HEK293 (cell line): Measurements from ENCODE around the gene GOLT1B.

Experiments used
- CTCF ChIA-PET: fragments of 350-600 bp; formaldehyde crosslinking; extraction: SDS; loops from one replicate; lab custom pipeline; 2021; ENCODE audit warnings: antibody characterized with exemption; lab: Yijun Ruan, JAX
- POLR2A ChIA-PET: fragments of 300-600 bp; formaldehyde crosslinking; extraction: SDS; loops from one replicate; lab custom pipeline; 2020; ENCODE audit warnings: antibody characterized with exemption, inconsistent platforms; lab: Yijun Ruan, JAX
- H3K27ac ChIP-seq: fragments of 200-500 bp; sonication (Bioruptor generic); 2 replicates; pipeline ENCODE4 v1.5.1; 2014; ENCODE audit warnings: low read depth, low read length, control low read depth, inconsistent platforms; ENCODE audit errors: extremely low read depth
- H3K36me3 ChIP-seq, 2 experiments: fragments of 200-500 bp in 1 of 2; sonication (Bioruptor generic) in 1 of 2; 1 replicate in 1 of 2; 2 replicates in 1 of 2; pipeline ENCODE4 v1.5.1; 2014 to 2017; ENCODE audit warnings: inconsistent platforms in 2 of 2, low read length in 2 of 2; ENCODE audit not compliant: control insufficient read depth in 2 of 2, insufficient read depth in 1 of 2
- H3K4me1 ChIP-seq: fragments of 200-500 bp; sonication (Bioruptor generic); 2 replicates; pipeline ENCODE4 v1.5.1; 2014; ENCODE audit warnings: mild to moderate bottlenecking, low read length, inconsistent platforms; ENCODE audit not compliant: control insufficient read depth, insufficient read depth
- H3K4me3 ChIP-seq: 2 replicates; pipeline ENCODE4 v1.5.1; 2011; ENCODE audit warnings: low read depth, mild to moderate bottlenecking, control low read depth, low read length, moderate library complexity
- H3K9me3 ChIP-seq: fragments of 200-500 bp; sonication (Bioruptor generic); 2 replicates; pipeline ENCODE4 v1.5.1; 2014; ENCODE audit warnings: low read depth, low read length, inconsistent platforms; ENCODE audit not compliant: control insufficient read depth, insufficient read depth
- BCL11A ChIP-seq: fragments of 450-650 bp; formaldehyde crosslinking; IDR thresholded peaks from 2 replicates; pipeline ENCODE4 v1.5.1; 2016; ENCODE audit warnings: low read depth, missing biosample characterization, missing genetic modification characterization
- TRIM28 ChIP-seq: IDR thresholded peaks from 2 replicates; pipeline ENCODE4 v1.6.1; 2011; ENCODE audit warnings: low read length, control low read depth, borderline replicate concordance
- ZBTB17 ChIP-seq: fragments of 450-650 bp; formaldehyde crosslinking; IDR thresholded peaks from 2 replicates; pipeline ENCODE4 v1.5.1; 2016; ENCODE audit warnings: missing biosample characterization, missing genetic modification characterization
- ZFP69B ChIP-seq: fragments of 450-650 bp; formaldehyde crosslinking; IDR thresholded peaks from 2 replicates; pipeline ENCODE4 v1.5.1; 2016; ENCODE audit warnings: missing biosample characterization, missing genetic modification characterization
- ZNF132 ChIP-seq: fragments of 450-650 bp; formaldehyde crosslinking; IDR thresholded peaks from 2 replicates; pipeline ENCODE4 v1.5.1; 2017; ENCODE audit warnings: missing biosample characterization, missing genetic modification characterization, borderline replicate concordance
- ZNF138 ChIP-seq: fragments of 450-650 bp; formaldehyde crosslinking; IDR thresholded peaks from 2 replicates; pipeline ENCODE4 v1.5.1; 2016; ENCODE audit warnings: missing biosample characterization, missing genetic modification characterization, borderline replicate concordance
- ZNF223 ChIP-seq: fragments of 450-650 bp; formaldehyde crosslinking; IDR thresholded peaks from 2 replicates; pipeline ENCODE4 v1.5.1; 2016; ENCODE audit warnings: missing biosample characterization, missing genetic modification characterization
- ZNF37A ChIP-seq: fragments of 450-650 bp; IDR thresholded peaks from 2 replicates; pipeline ENCODE4 v1.5.1; 2018; ENCODE audit warnings: missing biosample characterization, missing genetic modification characterization
- ZNF426 ChIP-seq: fragments of 450-650 bp; formaldehyde crosslinking; IDR thresholded peaks from 2 replicates; pipeline ENCODE4 v1.5.1; 2017; ENCODE audit warnings: missing biosample characterization, missing genetic modification characterization, mild to moderate bottlenecking, inconsistent platforms, moderate library complexity
- ZNF530 ChIP-seq: fragments of 450-650 bp; formaldehyde crosslinking; IDR thresholded peaks from 2 replicates; pipeline ENCODE4 v1.5.1; 2016; ENCODE audit warnings: low read depth, missing biosample characterization, missing genetic modification characterization
- ZNF596 ChIP-seq: fragments of 450-650 bp; IDR thresholded peaks from 2 replicates; pipeline ENCODE4 v1.5.0; 2018; ENCODE audit warnings: missing biosample characterization, mild to moderate bottlenecking, missing genetic modification characterization, moderate library complexity
- ZNF600 ChIP-seq: fragments of 450-650 bp; formaldehyde crosslinking; IDR thresholded peaks from 2 replicates; pipeline ENCODE4 v1.5.1; 2016; ENCODE audit warnings: missing biosample characterization, missing genetic modification characterization
- ZNF768 ChIP-seq: fragments of 450-650 bp; formaldehyde crosslinking; IDR thresholded peaks from 2 replicates; pipeline ENCODE4 v1.5.1; 2018; ENCODE audit warnings: missing biosample characterization, mild to moderate bottlenecking, missing genetic modification characterization
- ZSCAN16 ChIP-seq: fragments of 450-650 bp; formaldehyde crosslinking; IDR thresholded peaks from 2 replicates; pipeline ENCODE4 v1.5.1; 2016; ENCODE audit warnings: missing biosample characterization, missing genetic modification characterization
- ZXDB ChIP-seq: fragments of 450-650 bp; formaldehyde crosslinking; IDR thresholded peaks from 2 replicates; pipeline ENCODE4 v1.5.1; 2016; ENCODE audit warnings: missing biosample characterization, missing genetic modification characterization
- TF ChIP-seq, protein P1 (sequence below): fragments of 450-650 bp; formaldehyde crosslinking; IDR thresholded peaks from 2 replicates; pipeline ENCODE4 v1.5.1; 2016; ENCODE audit warnings: missing biosample characterization, missing genetic modification characterization
- TF ChIP-seq, protein P2 (sequence below): fragments of 450-650 bp; formaldehyde crosslinking; IDR thresholded peaks from 2 replicates; pipeline ENCODE4 v1.5.1; 2016; ENCODE audit warnings: missing biosample characterization, missing genetic modification characterization
- TF ChIP-seq, protein P3 (sequence below): IDR thresholded peaks from 2 replicates; pipeline ENCODE4 v1.6.1; 2011; ENCODE audit warnings: mild to moderate bottlenecking, low read depth, low read length, borderline replicate concordance
- TF ChIP-seq, protein P4 (sequence below): fragments of 450-650 bp; formaldehyde crosslinking; IDR thresholded peaks from 2 replicates; pipeline ENCODE4 v1.5.1; 2016; ENCODE audit warnings: missing biosample characterization, missing genetic modification characterization
- TF ChIP-seq, protein P5 (sequence below): fragments of 450-650 bp; formaldehyde crosslinking; IDR thresholded peaks from 2 replicates; pipeline ENCODE4 v1.5.1; 2016; ENCODE audit warnings: missing biosample characterization, missing genetic modification characterization

Gene GOLT1B

DNA sequence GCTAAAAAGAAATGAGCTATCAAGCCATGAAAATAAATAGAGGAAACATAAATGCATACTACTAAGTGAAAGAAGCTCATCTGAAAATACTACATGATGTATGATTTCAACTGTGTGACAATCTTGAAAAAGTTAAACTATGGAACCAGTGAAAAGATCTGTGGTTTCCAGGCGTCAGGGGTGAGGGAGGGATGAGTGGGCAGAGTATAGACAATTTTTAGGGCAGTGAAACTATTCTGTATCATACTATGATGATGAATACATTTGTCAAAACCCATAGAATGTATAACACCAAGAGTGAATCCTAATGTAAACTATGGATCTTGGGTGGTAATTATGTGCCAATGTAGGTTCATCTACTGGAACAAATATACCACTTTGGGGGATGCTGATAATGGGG, 45.8 kb downstream of the GOLT1B start (continued):
- TF ChIP-seq ZNF596 (tag by site-specific recombination) (no peak), ZFP69B (no peak), ZNF223 (no peak), ZNF37A (tag by site-specific recombination) (no peak)

DNA sequence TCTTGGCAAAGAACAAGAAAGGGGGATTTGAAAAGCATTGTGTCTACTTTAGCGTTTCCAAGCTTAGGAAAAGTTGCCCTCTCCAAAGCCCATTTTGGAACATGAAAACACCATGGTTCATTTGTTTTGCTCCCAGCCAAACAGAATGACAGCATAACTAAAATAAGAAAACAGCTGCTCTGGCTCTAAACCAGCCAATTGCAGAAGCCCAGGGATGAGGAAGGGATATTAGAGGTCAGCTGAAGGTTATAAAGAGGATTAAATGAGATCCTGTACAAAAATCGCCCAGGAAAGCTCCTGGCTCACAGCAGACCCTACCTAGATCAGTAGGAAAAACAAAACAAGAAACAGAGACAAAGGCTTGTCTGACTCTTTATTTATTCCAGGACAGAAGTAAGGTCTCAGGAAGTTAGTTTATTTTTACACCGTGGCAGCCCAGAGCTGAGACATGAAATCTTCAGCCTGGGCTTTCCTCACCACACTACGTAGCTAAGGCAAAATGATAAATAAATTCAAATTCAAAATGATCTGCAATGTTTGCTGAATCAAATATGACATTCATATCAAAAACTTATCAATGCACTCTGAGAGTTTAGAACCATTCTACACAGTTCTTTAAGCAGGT, 50.4 kb downstream of the GOLT1B start:
- H3K27ac ChIP-seq, result no peak overlapping the region
- no peak overlapping the region for H3K4me3 ChIP-seq
- H3K36me3 ChIP-seq, result no peaks in the 10 kb centered on the region
- CTCF ChIA-PET, result no interaction called here
- TF ChIP-seq ZNF768 (tag by site-specific recombination) (no peak), ZNF530 (no peak), ZSCAN16 (tag by site-specific recombination) (no peak), ZNF132 (no peak), ZNF600 (tag by site-specific recombination) (no peak), ZXDB (no peak), ZNF138 (tag by site-specific recombination) (no peak), ZNF426 (tag by site-specific recombination) (no peak), TRIM28 (no peak), BCL11A (tag by site-specific recombination) (no peak), ZBTB17 (no peak)
- TF ChIP-seq, protein P1, sequence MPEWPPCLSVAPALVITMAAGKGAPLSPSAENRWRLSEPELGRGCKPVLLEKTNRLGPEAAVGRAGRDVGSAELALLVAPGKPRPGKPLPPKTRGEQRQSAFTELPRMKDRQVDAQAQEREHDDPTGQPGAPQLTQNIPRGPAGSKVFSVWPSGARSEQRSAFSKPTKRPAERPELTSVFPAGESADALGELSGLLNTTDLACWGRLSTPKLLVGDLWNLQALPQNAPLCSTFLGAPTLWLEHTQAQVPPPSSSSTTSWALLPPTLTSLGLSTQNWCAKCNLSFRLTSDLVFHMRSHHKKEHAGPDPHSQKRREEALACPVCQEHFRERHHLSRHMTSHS, result no peak
- TF ChIP-seq, protein P2, sequence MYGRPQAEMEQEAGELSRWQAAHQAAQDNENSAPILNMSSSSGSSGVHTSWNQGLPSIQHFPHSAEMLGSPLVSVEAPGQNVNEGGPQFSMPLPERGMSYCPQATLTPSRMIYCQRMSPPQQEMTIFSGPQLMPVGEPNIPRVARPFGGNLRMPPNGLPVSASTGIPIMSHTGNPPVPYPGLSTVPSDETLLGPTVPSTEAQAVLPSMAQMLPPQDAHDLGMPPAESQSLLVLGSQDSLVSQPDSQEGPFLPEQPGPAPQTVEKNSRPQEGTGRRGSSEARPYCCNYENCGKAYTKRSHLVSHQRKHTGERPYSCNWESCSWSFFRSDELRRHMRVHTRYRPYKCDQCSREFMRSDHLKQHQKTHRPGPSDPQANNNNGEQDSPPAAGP (tag by site-specific recombination), result no peak
- TF ChIP-seq, protein P3, sequence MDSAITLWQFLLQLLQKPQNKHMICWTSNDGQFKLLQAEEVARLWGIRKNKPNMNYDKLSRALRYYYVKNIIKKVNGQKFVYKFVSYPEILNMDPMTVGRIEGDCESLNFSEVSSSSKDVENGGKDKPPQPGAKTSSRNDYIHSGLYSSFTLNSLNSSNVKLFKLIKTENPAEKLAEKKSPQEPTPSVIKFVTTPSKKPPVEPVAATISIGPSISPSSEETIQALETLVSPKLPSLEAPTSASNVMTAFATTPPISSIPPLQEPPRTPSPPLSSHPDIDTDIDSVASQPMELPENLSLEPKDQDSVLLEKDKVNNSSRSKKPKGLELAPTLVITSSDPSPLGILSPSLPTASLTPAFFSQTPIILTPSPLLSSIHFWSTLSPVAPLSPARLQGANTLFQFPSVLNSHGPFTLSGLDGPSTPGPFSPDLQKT, result no peak
- TF ChIP-seq, protein P4, sequence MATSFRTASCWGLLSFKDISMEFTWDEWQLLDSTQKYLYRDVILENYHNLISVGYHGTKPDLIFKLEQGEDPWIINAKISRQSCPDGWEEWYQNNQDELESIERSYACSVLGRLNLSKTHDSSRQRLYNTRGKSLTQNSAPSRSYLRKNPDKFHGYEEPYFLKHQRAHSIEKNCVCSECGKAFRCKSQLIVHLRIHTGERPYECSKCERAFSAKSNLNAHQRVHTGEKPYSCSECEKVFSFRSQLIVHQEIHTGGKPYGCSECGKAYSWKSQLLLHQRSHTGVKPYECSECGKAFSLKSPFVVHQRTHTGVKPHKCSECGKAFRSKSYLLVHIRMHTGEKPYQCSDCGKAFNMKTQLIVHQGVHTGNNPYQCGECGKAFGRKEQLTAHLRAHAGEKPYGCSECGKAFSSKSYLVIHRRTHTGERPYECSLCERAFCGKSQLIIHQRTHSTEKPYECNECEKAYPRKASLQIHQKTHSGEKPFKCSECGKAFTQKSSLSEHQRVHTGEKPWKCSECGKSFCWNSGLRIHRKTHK (tag by site-specific recombination), result no peak
- TF ChIP-seq, protein P5, sequence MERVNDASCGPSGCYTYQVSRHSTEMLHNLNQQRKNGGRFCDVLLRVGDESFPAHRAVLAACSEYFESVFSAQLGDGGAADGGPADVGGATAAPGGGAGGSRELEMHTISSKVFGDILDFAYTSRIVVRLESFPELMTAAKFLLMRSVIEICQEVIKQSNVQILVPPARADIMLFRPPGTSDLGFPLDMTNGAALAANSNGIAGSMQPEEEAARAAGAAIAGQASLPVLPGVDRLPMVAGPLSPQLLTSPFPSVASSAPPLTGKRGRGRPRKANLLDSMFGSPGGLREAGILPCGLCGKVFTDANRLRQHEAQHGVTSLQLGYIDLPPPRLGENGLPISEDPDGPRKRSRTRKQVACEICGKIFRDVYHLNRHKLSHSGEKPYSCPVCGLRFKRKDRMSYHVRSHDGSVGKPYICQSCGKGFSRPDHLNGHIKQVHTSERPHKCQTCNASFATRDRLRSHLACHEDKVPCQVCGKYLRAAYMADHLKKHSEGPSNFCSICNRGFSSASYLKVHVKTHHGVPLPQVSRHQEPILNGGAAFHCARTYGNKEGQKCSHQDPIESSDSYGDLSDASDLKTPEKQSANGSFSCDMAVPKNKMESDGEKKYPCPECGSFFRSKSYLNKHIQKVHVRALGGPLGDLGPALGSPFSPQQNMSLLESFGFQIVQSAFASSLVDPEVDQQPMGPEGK, result no peak
- no peaks in the 10 kb centered on the region for H3K9me3 ChIP-seq
- H3K4me1 ChIP-seq, result no peaks in the 10 kb centered on the region
- POLR2A ChIA-PET, result no interaction called here
